Brain microvascular endothelial cell (primary cell): ENCODE results near the gene FYN.

Source experiments
- DNase-seq: peaks from one replicate; pipeline ENCODE4 v3.0.0-alpha.2; 2020
- H3K27ac ChIP-seq: fragments of 250-450 bp; sonication (Bioruptor Pico); 2 replicates; pipeline ENCODE4 v1.5.1; 2020; ENCODE audit warnings: mild to moderate bottlenecking, moderate library complexity
- H3K27me3 ChIP-seq: fragments of 250-450 bp; sonication (Bioruptor Pico); replicated peaks from 2 replicates; pipeline ENCODE4 v1.5.1; 2020; ENCODE audit warnings: mild to moderate bottlenecking
- H3K36me3 ChIP-seq: fragments of 250-450 bp; sonication (Bioruptor Pico); replicated peaks from 2 replicates; pipeline ENCODE4 v1.5.1; 2020; ENCODE audit warnings: mild to moderate bottlenecking
- H3K4me3 ChIP-seq: 2 replicates; pipeline ENCODE4 v1.5.1; 2011; ENCODE audit warnings: low read depth, mild to moderate bottlenecking, control low read depth, low read length, moderate library complexity
- CTCF ChIP-seq: IDR thresholded peaks from 2 replicates; pipeline ENCODE4 v1.5.1; 2011; ENCODE audit warnings: low read depth, mild to moderate bottlenecking, moderate library complexity, low read length, control low read depth, inconsistent platforms; ENCODE audit errors: missing control alignments
- in situ Hi-C: cut with HindIII; loops from 2 replicates; pipeline ENCODE4 v1.10.0; 2017; ENCODE audit warnings: low sequenced_read_pairs, low pct_ligation_motif_present

FYN gene

GRCh38 chr6:111810294-111811131 is 62.7 kb downstream of the FYN start:
- Histone ChIP-seq H3K4me3 (no peak overlapping the region), H3K36me3 (no peaks in the 10 kb centered on the region), H3K27me3 (no peaks in the 10 kb centered on the region), H3K27ac (no peak overlapping the region)
- no peak for TF ChIP-seq CTCF
- in situ Hi-C loops: no loop called here
- no peak for DNase-seq

- Histone ChIP-seq H3K36me3 (no peaks in the 10 kb centered on the region), H3K27me3 (no peaks in the 10 kb centered on the region), H3K27ac (no peak overlapping the region), H3K4me3 (no peak overlapping the region)
- TF ChIP-seq CTCF: no peak
- DNase-seq: no peak
- in situ Hi-C loops: no loop called here
Observed at GRCh38 chr6:111809766-111810165, 63.5 kb downstream of the FYN start.

GRCh38 chr6:111809264-111809663 is 64.0 kb downstream of the FYN start:
- DNase-seq: no peak
- H3K4me3 ChIP-seq: no peak overlapping the region
- no peak overlapping the region for H3K27ac ChIP-seq
- TF ChIP-seq CTCF: no peak
- no peaks in the 10 kb centered on the region for H3K27me3 ChIP-seq
- H3K36me3 ChIP-seq: no peaks in the 10 kb centered on the region
- in situ Hi-C loops: no loop called here

- TF ChIP-seq CTCF: no peak
- DNase-seq: no peak
- Histone ChIP-seq H3K27me3 (no peaks in the 10 kb centered on the region), H3K36me3 (no peaks in the 10 kb centered on the region), H3K4me3 (no peak overlapping the region), H3K27ac (no peak overlapping the region)
- in situ Hi-C loops: no loop called here
Observed at GRCh38 chr6:111808493-111808892, 64.8 kb downstream of the FYN start.

GRCh38 chr6:111806561-111807497 is 66.4 kb downstream of the FYN start:
- no peak for TF ChIP-seq CTCF
- Histone ChIP-seq H3K4me3 (no peak overlapping the region), H3K36me3 (no peaks in the 10 kb centered on the region), H3K27me3 (no peaks in the 10 kb centered on the region), H3K27ac (peak overlapping the region; percentile 77)
- in situ Hi-C loops: no loop called here
- DNase-seq: no peak
